ENCODE data around the gene COL4A2. TPM values are rescaled to one million over a fixed set of nuclear protein-coding genes. Genes with fewer than 3 reads are reported as not detected.

COL4A2 gene
- total RNA-seq, 4 donors from 2014 or later: 97.6 to 193 (median 131) TPM

GRCh38 chr13:110400786-110401533 lies 93.9 kb downstream of the COL4A2 start:
- no peak overlapping the region for H3K4me3 ChIP-seq (replicated peaks in 1 of 3)
- DNase-seq: no peak
- H3K4me1 ChIP-seq: peaks cover 48 to 65% of the 10 kb centered on the region in 2 donors
- H3K27ac ChIP-seq: peak overlapping the region in 2 of 3 donors; percentile 32 to 78
- no peak for TF ChIP-seq POLR2A (IDR thresholded peaks at IDR 0.05)
- TF ChIP-seq, protein P1, sequence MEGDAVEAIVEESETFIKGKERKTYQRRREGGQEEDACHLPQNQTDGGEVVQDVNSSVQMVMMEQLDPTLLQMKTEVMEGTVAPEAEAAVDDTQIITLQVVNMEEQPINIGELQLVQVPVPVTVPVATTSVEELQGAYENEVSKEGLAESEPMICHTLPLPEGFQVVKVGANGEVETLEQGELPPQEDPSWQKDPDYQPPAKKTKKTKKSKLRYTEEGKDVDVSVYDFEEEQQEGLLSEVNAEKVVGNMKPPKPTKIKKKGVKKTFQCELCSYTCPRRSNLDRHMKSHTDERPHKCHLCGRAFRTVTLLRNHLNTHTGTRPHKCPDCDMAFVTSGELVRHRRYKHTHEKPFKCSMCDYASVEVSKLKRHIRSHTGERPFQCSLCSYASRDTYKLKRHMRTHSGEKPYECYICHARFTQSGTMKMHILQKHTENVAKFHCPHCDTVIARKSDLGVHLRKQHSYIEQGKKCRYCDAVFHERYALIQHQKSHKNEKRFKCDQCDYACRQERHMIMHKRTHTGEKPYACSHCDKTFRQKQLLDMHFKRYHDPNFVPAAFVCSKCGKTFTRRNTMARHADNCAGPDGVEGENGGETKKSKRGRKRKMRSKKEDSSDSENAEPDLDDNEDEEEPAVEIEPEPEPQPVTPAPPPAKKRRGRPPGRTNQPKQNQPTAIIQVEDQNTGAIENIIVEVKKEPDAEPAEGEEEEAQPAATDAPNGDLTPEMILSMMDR (IDR thresholded peaks at IDR 0.05): no peak
- intact Hi-C loops (cut with DNase I): no loop called here
- H3K36me3 ChIP-seq: no peaks in the 10 kb centered on the region
- H3K9me3 ChIP-seq: no peaks in the 10 kb centered on the region
- no peaks in the 10 kb centered on the region for H3K27me3 ChIP-seq
- 69 to 74% methylated on average over 3 of the region's 3 CpGs for WGBS, 2 donors

DNA sequence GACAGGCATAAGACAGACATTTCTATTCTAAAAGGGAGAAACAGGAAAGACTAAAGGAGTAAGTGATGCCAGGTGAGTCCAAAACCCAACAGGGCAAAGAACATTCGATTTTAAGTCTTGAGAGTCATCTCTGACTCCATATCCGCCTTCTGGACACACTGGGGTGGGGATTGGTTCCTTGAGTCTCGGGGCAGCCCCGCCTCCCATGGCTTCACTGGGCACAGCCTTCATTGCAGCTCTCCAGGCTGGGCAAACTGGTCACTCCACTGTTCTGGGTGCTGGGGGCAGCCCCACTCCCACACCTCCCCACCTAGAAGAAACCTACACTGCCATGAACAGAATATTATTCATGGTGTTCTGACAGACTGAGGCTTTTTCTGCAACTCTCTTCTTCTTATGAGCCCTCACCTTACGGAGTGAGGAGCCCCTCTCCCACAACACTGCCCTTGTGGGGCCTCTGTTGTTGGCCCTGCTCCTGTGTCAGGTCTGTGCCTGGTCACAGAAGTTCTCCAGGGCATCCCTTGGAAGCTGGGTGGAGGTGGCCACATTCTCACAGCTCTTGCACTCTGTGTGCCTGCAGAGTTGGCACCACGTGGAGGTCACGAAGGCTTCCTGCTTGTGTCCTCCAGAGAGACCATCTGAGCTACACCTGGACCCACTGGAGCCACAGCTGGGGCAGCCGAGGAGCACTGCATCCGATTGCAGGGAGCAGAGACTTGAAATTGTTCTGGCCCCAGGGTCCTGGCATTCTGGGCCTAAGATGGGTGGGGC lies 95.4 kb downstream of the COL4A2 start:
- Histone ChIP-seq H3K9me3 (no peaks in the 10 kb centered on the region), H3K4me3 (replicated peaks in 1 of 3) (no peak overlapping the region), H3K27me3 (no peaks in the 10 kb centered on the region), H3K27ac (peak overlapping the region in 1 of 3 donors; percentile 32), H3K36me3 (no peaks in the 10 kb centered on the region), H3K4me1 (peaks cover 46 to 65% of the 10 kb centered on the region in 2 donors)
- TF ChIP-seq, protein P1 (IDR thresholded peaks at IDR 0.05): no peak
- no peak for TF ChIP-seq POLR2A (IDR thresholded peaks at IDR 0.05)
- DNase-seq: no peak
- 94 to 97% methylated on average over 9 of the region's 9 CpGs for WGBS, 2 donors
- intact Hi-C loops (cut with DNase I): no loop called here

DNA sequence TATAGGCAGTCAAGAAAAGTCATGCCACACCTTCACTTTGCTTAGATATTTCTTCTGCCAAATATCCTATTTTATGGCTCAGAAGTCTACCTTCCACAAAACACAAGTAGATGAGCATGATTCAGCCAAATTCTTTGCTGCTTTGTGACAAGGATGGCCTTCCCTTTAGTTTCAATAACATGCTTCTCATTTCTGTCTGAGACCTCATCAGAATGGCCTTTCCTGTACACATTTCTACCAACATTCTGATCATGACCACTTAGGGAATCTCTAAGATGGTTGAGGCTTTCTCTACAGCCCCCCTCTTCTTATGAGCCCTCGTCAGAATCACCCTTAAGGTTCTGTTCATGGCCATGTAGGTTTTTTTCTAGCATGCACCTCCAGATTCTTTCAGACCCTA lies 96.2 kb downstream of the COL4A2 start:
- Histone ChIP-seq H3K9me3 (no peaks in the 10 kb centered on the region), H3K27ac (no peak overlapping the region), H3K4me1 (peaks cover 38 to 66% of the 10 kb centered on the region in 2 donors), H3K36me3 (no peaks in the 10 kb centered on the region), H3K4me3 (replicated peaks in 1 of 3) (no peak overlapping the region), H3K27me3 (no peaks in the 10 kb centered on the region)
- WGBS, 2 donors: 94 to 97% methylated on average over 1 of the region's 1 CpG
- DNase-seq: no peak
- TF ChIP-seq, protein P1 (IDR thresholded peaks at IDR 0.05): no peak
- no peak for TF ChIP-seq POLR2A (IDR thresholded peaks at IDR 0.05)
- intact Hi-C loops (cut with DNase I): no loop called here

- H3K4me1 ChIP-seq: peaks cover 34 to 64% of the 10 kb centered on the region in 2 donors
- no peak for DNase-seq
- WGBS, 2 donors: 50 to 71% methylated on average over 2 of the region's 2 CpGs
- H3K9me3 ChIP-seq: no peaks in the 10 kb centered on the region
- intact Hi-C loops (cut with DNase I): no loop called here
- no peaks in the 10 kb centered on the region for H3K27me3 ChIP-seq
- no peak for TF ChIP-seq POLR2A (IDR thresholded peaks at IDR 0.05)
- TF ChIP-seq, protein P1 (IDR thresholded peaks at IDR 0.05): no peak
- no peak overlapping the region for H3K4me3 ChIP-seq (replicated peaks in 1 of 3)
- H3K36me3 ChIP-seq: no peaks in the 10 kb centered on the region
- H3K27ac ChIP-seq: no peak overlapping the region
These were observed 96.6 kb downstream of the COL4A2 start for GRCh38 chr13:110403721-110404120.

DNA sequence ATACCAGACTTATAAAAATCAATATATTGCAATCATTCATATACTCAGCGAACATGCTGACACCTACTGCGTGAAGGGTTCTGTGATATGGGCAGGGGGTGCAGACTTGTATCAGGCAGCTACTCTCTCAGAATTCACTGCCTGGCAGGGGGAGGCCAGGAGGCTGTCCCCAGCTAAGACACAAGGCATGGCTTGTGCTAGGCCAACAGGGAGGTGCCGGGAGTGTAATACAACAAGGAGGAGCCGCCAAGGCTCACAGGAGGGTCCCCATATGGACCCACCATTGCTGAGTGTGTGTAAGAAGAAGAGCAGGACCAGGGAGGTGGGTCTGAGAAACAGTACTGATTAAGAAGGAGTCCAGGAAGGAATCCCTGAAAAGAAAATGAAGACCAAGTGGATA lies 97.2 kb downstream of the COL4A2 start:
- TF ChIP-seq POLR2A (IDR thresholded peaks at IDR 0.05): no peak

More for the DNA sequence above, 97.2 kb downstream of the COL4A2 start:
- 94 to 96% methylated on average over 4 of the region's 4 CpGs for WGBS, 2 donors
- H3K9me3 ChIP-seq: no peaks in the 10 kb centered on the region
- H3K36me3 ChIP-seq: no peaks in the 10 kb centered on the region
- peaks cover 28 to 61% of the 10 kb centered on the region in 2 donors for H3K4me1 ChIP-seq
- H3K27ac ChIP-seq: peak overlapping the region in 2 of 3 donors; percentile 32 to 59
- no peak for DNase-seq
- H3K27me3 ChIP-seq: no peaks in the 10 kb centered on the region
- H3K4me3 ChIP-seq (replicated peaks in 1 of 3): no peak overlapping the region
- intact Hi-C loops (cut with DNase I): no loop called here
